ENCODE measurements around the gene OR2A14. TPM values are rescaled to one million over a fixed set of nuclear protein-coding genes. Genes with fewer than 3 reads are reported as not detected.
"Not testable (repeated sequence)": the region's sequence is repeated elsewhere in the genome, so short reads cannot be mapped to it uniquely, and the experiment has no call there.

Gene OR2A14, protein sequence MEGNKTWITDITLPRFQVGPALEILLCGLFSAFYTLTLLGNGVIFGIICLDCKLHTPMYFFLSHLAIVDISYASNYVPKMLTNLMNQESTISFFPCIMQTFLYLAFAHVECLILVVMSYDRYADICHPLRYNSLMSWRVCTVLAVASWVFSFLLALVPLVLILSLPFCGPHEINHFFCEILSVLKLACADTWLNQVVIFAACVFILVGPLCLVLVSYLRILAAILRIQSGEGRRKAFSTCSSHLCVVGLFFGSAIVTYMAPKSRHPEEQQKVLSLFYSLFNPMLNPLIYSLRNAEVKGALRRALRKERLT
- polyA plus RNA-seq (ENCODE audit: insufficient read length), result not detected

DNA sequence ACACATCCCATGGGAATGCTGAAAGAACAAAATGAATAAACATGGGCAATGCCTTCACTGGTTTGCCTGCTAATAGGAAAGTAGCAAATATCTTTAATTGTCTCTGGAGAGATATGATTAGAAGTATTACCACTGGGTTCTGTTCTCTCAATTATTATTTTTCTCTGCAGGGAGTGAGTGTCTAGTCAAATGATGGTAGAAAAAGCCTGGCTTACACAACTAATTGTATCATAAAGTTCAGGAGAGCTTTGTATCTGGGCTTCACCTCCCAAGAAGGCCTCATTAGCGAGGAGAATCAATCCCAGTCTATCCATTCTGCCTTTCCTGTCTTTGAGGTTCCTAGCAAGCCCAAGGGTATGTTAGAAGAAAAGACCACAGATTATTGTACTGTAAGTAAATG lies at the start of gene OR2A14:
Gene OR2A14, plus strand, starts transcription at position 301 of the 400 bp plus-strand sequence. CDS start 5,937 bp downstream, outside the sequence.
- DNase-seq, result no peak

GRCh38 chr7:144074374-144074773 lies 48.6 kb upstream of the OR2A14 start:
- DNase-seq, result no peak

- DNase-seq, result no peak
Measured at GRCh38 chr7:144085978-144086377, 37.0 kb upstream of the OR2A14 start, which contains the start of gene OR2A12. OR2A12 (plus strand) TSS chr7:144086278; CDS start chr7:144095108, 8,830 bp downstream.

DNA sequence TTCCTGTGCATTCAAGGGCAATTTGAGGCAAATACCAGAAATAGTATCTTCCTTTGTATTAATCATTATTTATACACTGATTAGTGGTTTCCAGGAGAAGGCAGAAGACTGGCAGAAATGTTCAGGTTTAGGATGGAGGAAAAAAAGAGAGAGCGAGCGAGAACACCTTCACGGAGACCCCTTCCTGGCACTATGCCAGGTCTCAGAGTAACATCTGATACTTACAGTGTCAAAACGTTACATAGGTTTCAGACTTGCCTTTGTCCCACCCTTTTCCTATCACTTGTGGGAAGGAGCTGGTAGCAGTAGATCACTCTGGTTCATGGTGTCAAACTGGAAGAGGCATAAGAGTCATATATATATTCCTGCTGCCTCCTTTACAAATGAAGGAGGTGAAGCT lies 36.2 kb upstream of the OR2A14 start:
- no peak for DNase-seq

DNA sequence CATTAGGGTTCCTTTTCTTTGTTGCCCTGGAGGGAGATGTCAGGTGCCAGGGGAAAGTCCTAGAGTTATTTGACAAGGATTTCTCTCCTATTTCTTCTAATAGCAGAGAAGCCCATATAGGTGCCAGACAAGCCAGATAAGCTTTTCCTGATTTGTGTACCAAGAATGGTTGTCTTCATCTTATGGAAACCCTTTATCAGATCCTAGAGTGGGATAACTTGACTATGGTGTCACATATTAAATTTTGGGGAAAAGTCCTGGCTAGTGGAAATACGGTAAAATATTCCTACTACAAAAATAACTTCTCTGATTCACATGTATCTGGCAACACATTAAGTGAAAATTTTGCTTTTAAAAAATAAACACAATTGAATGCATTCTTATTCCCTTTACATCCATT lies 35.7 kb upstream of the OR2A14 start:
- no peak for DNase-seq

GRCh38 chr7:144090667-144091066 lies 32.3 kb upstream of the OR2A14 start:
- no peak for DNase-seq

DNA sequence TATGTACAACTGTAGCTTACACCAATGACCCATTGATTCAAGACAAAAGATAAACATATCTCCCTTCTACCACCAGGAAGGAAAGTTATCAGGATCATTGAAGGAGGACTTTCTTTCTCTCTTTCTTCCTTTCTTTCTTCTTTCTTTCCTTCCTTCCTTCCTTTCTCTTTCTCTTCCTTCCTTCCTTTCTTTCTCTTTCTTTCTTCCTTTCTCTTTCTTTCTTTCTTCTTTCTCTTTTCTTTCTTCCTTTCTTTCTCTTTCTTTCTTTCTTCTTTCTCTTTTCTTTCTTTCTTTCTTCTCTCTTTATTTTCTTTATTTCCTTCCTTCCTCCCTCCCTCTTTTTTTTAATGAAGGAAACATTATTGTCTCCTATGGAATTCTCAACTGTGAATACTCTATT lies 24.2 kb upstream of the OR2A14 start:
- no peak for DNase-seq

DNA sequence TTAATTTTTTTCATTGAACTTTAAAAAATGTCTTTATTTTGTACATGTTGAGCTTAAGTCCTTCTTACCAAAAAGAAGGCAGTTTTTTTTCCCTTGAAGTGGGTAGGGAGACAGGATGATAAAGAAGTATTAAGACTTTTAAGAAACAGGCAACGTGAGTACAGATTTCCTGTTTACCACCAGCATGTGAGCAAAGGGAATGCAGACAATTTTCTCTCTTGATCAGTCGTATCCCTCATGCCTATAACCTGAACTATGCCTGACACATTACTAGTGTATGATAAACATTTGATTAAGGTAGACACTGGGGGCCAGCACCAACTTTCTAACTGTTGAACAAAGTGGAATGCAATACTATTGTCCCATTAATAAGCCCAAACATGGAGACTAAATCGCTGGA lies 22.4 kb upstream of the OR2A14 start:
- no peak for DNase-seq

DNA sequence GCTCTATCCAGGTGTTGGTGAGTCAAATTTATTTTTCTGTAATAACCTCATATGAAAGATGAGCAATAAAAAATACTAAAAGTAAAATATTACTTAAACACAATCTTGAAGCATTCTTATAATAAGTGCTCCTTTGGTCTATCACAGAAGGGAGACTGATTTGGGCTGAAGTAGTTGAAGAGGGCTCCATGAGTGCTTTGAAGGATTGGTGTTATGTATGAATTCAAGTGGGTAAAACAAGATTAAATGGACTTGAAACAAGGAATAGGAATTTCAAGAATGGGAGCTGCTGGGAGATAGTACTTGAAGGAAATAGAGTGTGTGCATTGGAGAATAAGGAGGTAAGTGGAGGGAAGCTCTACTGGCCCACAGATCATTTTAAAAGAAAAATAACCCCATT lies 20.9 kb upstream of the OR2A14 start:
- no peak for DNase-seq

DNA sequence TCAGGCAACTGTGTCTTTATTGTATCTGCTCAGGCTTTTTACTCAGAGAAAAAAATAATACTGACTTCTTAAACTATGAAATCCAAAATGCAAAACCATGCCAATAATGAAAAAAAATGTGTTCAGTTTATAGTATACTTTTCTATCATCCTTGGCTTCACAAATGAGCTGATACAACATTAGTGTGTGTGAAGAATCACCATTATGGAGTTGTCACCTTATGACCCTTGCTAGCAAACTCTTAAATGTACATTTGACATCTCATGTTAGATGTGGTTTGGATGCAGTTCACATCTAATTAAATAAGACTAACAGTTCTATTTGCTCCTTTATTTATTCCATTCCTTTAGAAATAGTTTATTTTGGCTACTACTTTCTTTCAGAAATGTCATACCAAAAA lies 17.8 kb upstream of the OR2A14 start:
- DNase-seq, result no peak

DNA sequence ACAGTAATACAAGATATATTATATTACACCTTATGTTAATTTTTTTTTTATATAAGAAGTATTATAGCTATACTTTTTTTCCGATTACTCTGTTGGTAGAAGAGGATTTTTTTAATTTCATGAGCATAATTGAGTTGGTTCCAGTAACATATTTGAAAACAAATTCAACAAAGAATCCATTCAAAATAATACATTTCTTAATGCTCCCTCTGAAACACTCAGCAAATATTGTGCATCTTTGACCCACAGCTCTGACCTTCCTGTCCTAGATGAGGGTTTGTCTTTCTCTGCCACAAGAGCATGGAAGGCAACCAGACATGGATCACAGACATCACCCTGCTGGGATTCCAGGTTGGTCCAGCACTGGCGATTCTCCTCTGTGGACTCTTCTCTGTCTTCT lies 13.7 kb upstream of the OR2A14 start, which contains the start of gene OR2A2:
Gene OR2A2, plus strand, starts transcription at position 301 of the 400 bp plus-strand sequence. Its CDS starts 0 bp downstream, at position 301.
- DNase-seq, result no peak

GRCh38 chr7:144110272-144110671 lies 12.7 kb upstream of the OR2A14 start:
- no peak for DNase-seq

GRCh38 chr7:144113651-144114050 lies 9.3 kb upstream of the OR2A14 start:
- no peak for DNase-seq

DNA sequence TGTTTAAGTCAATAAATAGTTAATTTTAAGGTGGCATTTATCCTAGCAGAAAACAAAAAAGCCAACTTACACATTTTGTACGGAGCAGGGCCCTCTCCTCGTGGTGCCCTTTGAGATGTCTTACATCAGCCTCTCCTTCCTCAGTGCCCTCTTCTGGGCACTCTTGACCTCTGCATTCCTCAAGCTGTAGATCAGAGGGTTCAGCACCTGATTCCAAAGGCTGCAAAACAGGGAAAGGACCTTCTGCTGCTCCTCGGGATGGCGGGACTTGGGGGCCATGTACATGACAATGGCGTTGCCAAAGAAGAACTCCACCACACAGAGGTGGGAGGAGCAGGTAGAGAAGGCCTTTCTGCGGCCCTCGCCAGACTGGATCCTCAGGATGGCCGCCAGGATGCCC lies 4.6 kb upstream of the OR2A14 start:
- no peak for DNase-seq

DNA sequence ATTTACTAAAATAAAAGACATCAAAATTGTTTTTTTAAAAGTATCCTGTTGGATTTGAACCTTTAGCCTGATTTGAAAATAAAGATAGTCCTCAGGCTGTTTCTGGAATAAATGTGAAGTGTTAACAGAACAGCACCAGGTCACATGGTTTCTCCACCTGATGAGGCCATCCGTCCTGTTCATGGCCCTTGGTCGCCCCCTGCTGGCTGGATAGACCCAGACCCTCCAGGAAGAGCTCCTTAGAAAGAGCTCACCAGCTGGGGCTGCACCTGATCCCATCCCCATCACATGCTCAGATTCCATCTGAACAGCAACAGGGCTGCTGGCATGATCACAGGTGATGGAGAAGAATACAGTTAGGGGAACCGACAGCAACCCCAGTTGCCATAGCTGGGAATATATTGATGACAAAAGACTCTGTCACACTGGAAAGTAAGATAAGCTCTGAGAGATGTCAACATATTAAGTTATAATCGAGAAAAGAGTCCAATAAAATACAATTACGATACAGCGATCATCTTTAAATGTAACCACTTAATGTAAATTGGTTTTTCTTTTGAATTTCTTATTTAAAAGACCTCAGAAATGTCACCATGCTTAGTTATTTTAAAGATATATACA lies 4.8 kb downstream of the OR2A14 start:
- DNase-seq, result peak; percentile 71

DNA sequence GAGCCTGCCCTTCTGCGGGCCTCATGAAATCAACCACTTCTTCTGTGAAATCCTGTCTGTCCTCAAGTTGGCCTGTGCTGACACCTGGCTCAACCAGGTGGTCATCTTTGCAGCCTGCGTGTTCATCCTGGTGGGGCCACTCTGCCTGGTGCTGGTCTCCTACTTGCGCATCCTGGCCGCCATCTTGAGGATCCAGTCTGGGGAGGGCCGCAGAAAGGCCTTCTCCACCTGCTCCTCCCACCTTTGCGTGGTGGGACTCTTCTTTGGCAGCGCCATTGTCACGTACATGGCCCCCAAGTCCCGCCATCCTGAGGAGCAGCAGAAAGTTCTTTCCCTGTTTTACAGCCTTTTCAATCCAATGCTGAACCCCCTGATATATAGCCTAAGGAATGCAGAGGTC lies 6.6 kb downstream of the OR2A14 start:
- not testable (repeated sequence) for DNase-seq

GRCh38 chr7:144130730-144131129 lies 7.8 kb downstream of the OR2A14 start:
- DNase-seq, result no peak

DNA sequence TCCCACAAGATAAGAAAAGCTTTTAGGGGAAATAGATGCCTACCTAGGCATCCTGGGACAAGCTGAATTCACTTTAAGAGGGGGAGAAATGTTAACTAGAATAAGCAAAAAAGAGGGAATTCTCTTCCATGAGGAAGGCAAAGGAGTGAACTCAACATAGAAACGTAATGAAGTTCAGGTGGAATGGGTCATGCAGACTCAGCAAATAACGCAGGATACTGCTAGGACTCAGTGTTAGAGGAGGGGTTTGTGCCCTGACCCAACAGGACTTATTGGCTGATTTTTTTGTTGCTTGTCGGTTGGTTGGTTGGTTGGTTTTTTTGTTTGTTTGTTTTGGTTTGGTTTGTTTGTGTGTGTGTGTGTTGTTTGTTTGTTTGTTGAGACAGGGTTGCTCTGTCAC lies 9.3 kb downstream of the OR2A14 start:
- no peak for DNase-seq

GRCh38 chr7:144133307-144133706 lies 10.3 kb downstream of the OR2A14 start:
- no peak for DNase-seq

GRCh38 chr7:144134116-144134515 lies 11.1 kb downstream of the OR2A14 start:
- DNase-seq, result no peak

- DNase-seq, result no peak
Measured at GRCh38 chr7:144137501-144137900, 14.5 kb downstream of the OR2A14 start.

DNA sequence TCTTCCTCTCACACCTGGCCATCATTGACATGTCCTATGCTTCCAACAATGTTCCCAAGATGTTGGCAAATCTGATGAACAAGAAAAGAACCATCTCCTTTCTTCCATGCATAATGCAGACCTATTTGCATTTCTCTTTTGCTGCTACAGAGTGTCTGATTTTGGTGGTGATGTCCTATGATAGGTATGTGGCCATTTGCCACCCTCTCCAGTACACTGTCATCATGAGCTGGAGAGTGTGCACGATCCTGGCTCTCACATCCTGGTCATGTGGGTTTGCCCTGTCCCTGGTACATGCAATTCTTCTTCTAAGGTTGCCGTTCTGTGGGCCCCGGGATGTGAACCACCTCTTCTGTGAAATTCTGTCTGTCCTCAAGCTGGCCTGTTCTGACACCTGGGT lies 19.2 kb downstream of the OR2A14 start:
- DNase-seq, result no peak

DNA sequence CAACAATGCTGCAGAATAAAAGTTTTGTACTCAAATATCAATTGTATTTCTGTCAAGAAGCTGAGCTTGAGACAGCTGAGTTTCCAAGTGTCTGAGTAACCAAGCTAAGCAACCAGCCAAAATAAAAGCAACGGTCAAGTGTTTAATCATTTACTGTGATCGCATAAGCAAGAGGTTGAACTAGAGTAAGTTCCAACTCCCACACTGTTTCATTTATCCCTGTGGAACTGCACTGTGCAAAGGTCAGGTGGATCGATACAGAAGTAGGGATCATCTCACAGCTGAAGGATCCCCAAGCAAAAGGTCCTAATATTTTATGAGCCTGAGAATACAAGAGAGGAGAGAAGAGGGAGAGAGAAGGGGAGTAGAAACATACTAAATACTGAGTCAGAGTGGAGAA lies 21.4 kb downstream of the OR2A14 start:
- DNase-seq, result no peak

DNA sequence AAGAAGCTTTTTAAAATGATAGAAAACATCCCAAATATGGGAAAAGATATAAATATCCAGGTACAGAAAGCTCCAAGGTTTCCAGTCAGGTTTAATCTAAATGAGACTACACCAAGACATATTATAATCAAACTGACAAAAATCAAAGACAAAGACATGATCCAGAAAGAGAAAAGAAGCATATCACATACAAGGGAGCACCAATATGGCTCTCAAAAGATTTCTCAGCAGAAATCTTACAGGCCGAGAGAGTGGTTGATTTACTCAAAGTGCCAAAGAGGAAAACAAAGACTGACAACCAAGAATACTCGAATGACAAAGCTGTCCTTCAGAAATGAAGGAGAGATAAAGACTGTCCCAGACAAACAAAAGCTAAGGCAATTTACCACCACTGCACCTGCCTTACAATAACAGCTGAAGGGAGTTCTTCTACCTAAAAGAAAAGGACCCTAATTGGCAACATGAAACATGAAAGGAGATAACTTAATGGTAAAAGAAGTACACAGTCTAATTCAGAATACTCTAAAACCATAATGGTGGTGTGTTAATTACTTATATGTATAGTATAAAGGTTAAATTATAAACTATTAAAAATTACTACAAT lies 25.4 kb downstream of the OR2A14 start:
- no peak for DNase-seq
